PC-3 (cell line): ENCODE measurements around the gene FIP1L1. TPM values are rescaled to one million over a fixed set of nuclear protein-coding genes. Genes with fewer than 3 reads are reported as not detected.

Source experiments
- ATAC-seq: fragments of 200-7000 bp; cut with Tn5 transposase; 2 replicates; pipeline ENCODE4 v1.9.1; 2020; ENCODE audit warnings: mild to moderate bottlenecking, moderate library complexity
- BruUV-seq: library from RNA; stranded (reverse); fragments of 400-500 nt; replicated peaks from 2 replicates; lab custom pipeline; 2021; lab: Mats Ljungman, UMichigan
- CTCF ChIA-PET: fragments of 300-600 bp; sonication (Branson Sonifier 250); formaldehyde crosslinking; loops from one replicate; lab custom pipeline; 2022; ENCODE audit warnings: antibody characterized with exemption; lab: Charles Lee
- POLR2A ChIA-PET: fragments of 300-600 bp; sonication (Branson Sonifier 250); formaldehyde crosslinking; loops from one replicate; lab custom pipeline; 2022; ENCODE audit warnings: antibody characterized with exemption; ENCODE audit not compliant: unreplicated experiment; lab: Charles Lee
- DNase-seq: peaks from one replicate; pipeline ENCODE4 v3.0.0-alpha.2; 2015
- H2AFZ ChIP-seq: fragments of 300-600 bp; sonication (generic); 2 replicates; pipeline ENCODE4 v1.6.0; 2016; ENCODE audit warnings: antibody characterized with exemption, low read length
- H3F3A ChIP-seq: fragments of 300-600 bp; sonication (generic); one replicate; pipeline ENCODE4 v1.6.0; 2017; ENCODE audit warnings: antibody characterized with exemption, low read length, control low read depth, mild to moderate bottlenecking; ENCODE audit not compliant: unreplicated experiment
- H3K27ac ChIP-seq: fragments of 300-600 bp; sonication (generic); 2 replicates; pipeline ENCODE4 v1.5.1; 2016; ENCODE audit warnings: mild to moderate bottlenecking, low read length
- H3K27me3 ChIP-seq: fragments of 300-600 bp; sonication (generic); 2 replicates; pipeline ENCODE4 v1.6.1; 2016; ENCODE audit warnings: low read length, mixed read lengths
- H3K36me3 ChIP-seq: fragments of 300-600 bp; sonication (generic); 2 replicates; pipeline ENCODE4 v1.6.1; 2016; ENCODE audit warnings: low read depth, mixed run types, low read length, mixed read lengths
- H3K4me1 ChIP-seq: fragments of 300-600 bp; sonication (generic); 2 replicates; pipeline ENCODE4 v1.5.1; 2016; ENCODE audit warnings: low read length; ENCODE audit not compliant: insufficient read depth
- H3K4me2 ChIP-seq: fragments of 300-600 bp; sonication (generic); 2 replicates; pipeline ENCODE4 v1.6.0; 2016; ENCODE audit warnings: low read length
- H3K4me3 ChIP-seq: fragments of 300-600 bp; sonication (generic); 2 replicates; pipeline ENCODE4 v1.5.1; 2016; ENCODE audit warnings: mild to moderate bottlenecking, low read length, mixed read lengths
- H3K79me2 ChIP-seq: fragments of 300-600 bp; sonication (generic); 2 replicates; pipeline ENCODE4 v1.6.1; 2017; ENCODE audit warnings: low read length, mixed read lengths
- H3K9ac ChIP-seq: fragments of 300-600 bp; sonication (generic); 2 replicates; pipeline ENCODE4 v1.6.0; 2016; ENCODE audit warnings: mild to moderate bottlenecking, low read length
- H3K9me2 ChIP-seq: fragments of 300-600 bp; sonication (generic); replicated peaks from 2 replicates; pipeline ENCODE4 v1.6.1; 2016; ENCODE audit warnings: mixed run types, low read length, mixed read lengths
- H3K9me3 ChIP-seq: fragments of 300-600 bp; sonication (generic); 2 replicates; pipeline ENCODE4 v1.6.1; 2016; ENCODE audit warnings: low read length, mixed read lengths
- H4K20me1 ChIP-seq: fragments of 300-600 bp; sonication (generic); 2 replicates; pipeline ENCODE4 v1.6.1; 2016; ENCODE audit warnings: low read length, mixed read lengths
- EZH2 ChIP-seq: fragments of 300-600 bp; sonication (generic); IDR thresholded peaks from one replicate; pipeline ENCODE4 v1.6.1; 2017; ENCODE audit warnings: antibody characterized with exemption, mild to moderate bottlenecking, low read length; ENCODE audit not compliant: unreplicated experiment
- EZH2phosphoT487 ChIP-seq: fragments of 300-600 bp; sonication (generic); IDR thresholded peaks from 2 replicates; pipeline ENCODE4 v1.6.1; 2018; ENCODE audit warnings: mild to moderate bottlenecking, antibody characterized with exemption, low read length, borderline replicate concordance
- intact Hi-C: fragments of 100-400 bp; cut with micrococcal nuclease; formaldehyde crosslinking; loops from 2 replicates; pipeline ENCODE4 v1.9.0; 2023
- total RNA-seq: library from RNA; depleted of rRNA; stranded (reverse); fragments of >200 nt; gene quantifications from 2 replicates; pipeline ENCODE4 v1.2.3, GENCODE V29; 2014
- TF ChIP-seq, protein P1 (sequence below): fragments of 300-600 bp; sonication (generic); conservative IDR thresholded peaks from 2 replicates; pipeline ENCODE4 v1.5.1; 2017; ENCODE audit warnings: antibody characterized with exemption, low read depth, mild to moderate bottlenecking, low read length

FIP1L1 gene
- total RNA-seq, 1 experiment from 2014 or later = 76.1 TPM

- Histone ChIP-seq H3K36me3 (no peaks in the 10 kb centered on the region), H3K9me3 (no peaks in the 10 kb centered on the region), H3K9me2 (no peaks in the 10 kb centered on the region), H3K4me3 (no peak overlapping the region), H4K20me1 (no peaks in the 10 kb centered on the region), H3K4me2 (no peak overlapping the region), H3K9ac (no peak overlapping the region), H2AFZ (no peak overlapping the region), H3K79me2 (no peaks in the 10 kb centered on the region), H3F3A (peaks cover 9% of the 10 kb centered on the region), H3K4me1 (peaks cover 27% of the 10 kb centered on the region), H3K27me3 (no peaks in the 10 kb centered on the region), H3K27ac (no peak overlapping the region)
- ChIA-PET POLR2A (no interaction called here), CTCF (no interaction called here)
- DNase-seq (no peak), ATAC-seq (no peak)
- BruUV-seq = no TSS peak
- intact Hi-C loops = loop anchor here (10.0 kb wide), 1 partner anchor 308 kb away; no protein-coding TSS in a partner anchor
- TF ChIP-seq, protein P1, sequence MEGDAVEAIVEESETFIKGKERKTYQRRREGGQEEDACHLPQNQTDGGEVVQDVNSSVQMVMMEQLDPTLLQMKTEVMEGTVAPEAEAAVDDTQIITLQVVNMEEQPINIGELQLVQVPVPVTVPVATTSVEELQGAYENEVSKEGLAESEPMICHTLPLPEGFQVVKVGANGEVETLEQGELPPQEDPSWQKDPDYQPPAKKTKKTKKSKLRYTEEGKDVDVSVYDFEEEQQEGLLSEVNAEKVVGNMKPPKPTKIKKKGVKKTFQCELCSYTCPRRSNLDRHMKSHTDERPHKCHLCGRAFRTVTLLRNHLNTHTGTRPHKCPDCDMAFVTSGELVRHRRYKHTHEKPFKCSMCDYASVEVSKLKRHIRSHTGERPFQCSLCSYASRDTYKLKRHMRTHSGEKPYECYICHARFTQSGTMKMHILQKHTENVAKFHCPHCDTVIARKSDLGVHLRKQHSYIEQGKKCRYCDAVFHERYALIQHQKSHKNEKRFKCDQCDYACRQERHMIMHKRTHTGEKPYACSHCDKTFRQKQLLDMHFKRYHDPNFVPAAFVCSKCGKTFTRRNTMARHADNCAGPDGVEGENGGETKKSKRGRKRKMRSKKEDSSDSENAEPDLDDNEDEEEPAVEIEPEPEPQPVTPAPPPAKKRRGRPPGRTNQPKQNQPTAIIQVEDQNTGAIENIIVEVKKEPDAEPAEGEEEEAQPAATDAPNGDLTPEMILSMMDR = no peak
- TF ChIP-seq EZH2 = no peak
- TF ChIP-seq EZH2phosphoT487 = no peak
These were observed 99.7 kb downstream of the FIP1L1 start for GRCh38 chr4:53477038-53477565.

- TF ChIP-seq, protein P1 = no peak
- no peak for TF ChIP-seq EZH2phosphoT487
- TF ChIP-seq EZH2 = no peak
- CTCF ChIA-PET = no interaction called here
- Histone ChIP-seq H3K9ac (no peak overlapping the region), H3K4me2 (no peak overlapping the region), H3K9me2 (no peaks in the 10 kb centered on the region), H3K36me3 (no peaks in the 10 kb centered on the region), H3K79me2 (no peaks in the 10 kb centered on the region), H3K9me3 (no peaks in the 10 kb centered on the region), H3K4me1 (peaks cover 27% of the 10 kb centered on the region), H3K27ac (no peak overlapping the region), H2AFZ (no peak overlapping the region), H3F3A (peaks cover 9% of the 10 kb centered on the region), H3K27me3 (no peaks in the 10 kb centered on the region), H3K4me3 (no peak overlapping the region), H4K20me1 (no peaks in the 10 kb centered on the region)
- BruUV-seq = no TSS peak
- intact Hi-C loops = loop anchor here (10.0 kb wide), 1 partner anchor 307 kb away; no protein-coding TSS in a partner anchor
- DNase-seq = no peak
- no peak for ATAC-seq
- POLR2A ChIA-PET = no interaction called here
These were observed 100.2 kb downstream of the FIP1L1 start for GRCh38 chr4:53477636-53478035.
